HEK293 (cell line): ENCODE data around the gene ZNF862.
A peak's percentile ranks its signal among the peaks of the same experiment; 100 is the strongest.

ENCODE experiments used
- CTCF ChIA-PET: fragments of 350-600 bp; formaldehyde crosslinking; extraction: SDS; loops from one replicate; lab custom pipeline; 2021; ENCODE audit warnings: antibody characterized with exemption; lab: Yijun Ruan, JAX
- POLR2A ChIA-PET: fragments of 300-600 bp; formaldehyde crosslinking; extraction: SDS; loops from one replicate; lab custom pipeline; 2020; ENCODE audit warnings: antibody characterized with exemption, inconsistent platforms; lab: Yijun Ruan, JAX
- H3K27ac ChIP-seq: fragments of 200-500 bp; sonication (Bioruptor generic); 2 replicates; pipeline ENCODE4 v1.5.1; 2014; ENCODE audit warnings: low read depth, low read length, control low read depth, inconsistent platforms; ENCODE audit errors: extremely low read depth
- H3K36me3 ChIP-seq, 2 experiments: fragments of 200-500 bp in 1 of 2; sonication (Bioruptor generic) in 1 of 2; 1 replicate in 1 of 2; 2 replicates in 1 of 2; pipeline ENCODE4 v1.5.1; 2014 to 2017; ENCODE audit warnings: inconsistent platforms in 2 of 2, low read length in 2 of 2; ENCODE audit not compliant: control insufficient read depth in 2 of 2, insufficient read depth in 1 of 2
- H3K4me1 ChIP-seq: fragments of 200-500 bp; sonication (Bioruptor generic); 2 replicates; pipeline ENCODE4 v1.5.1; 2014; ENCODE audit warnings: mild to moderate bottlenecking, low read length, inconsistent platforms; ENCODE audit not compliant: control insufficient read depth, insufficient read depth
- H3K4me3 ChIP-seq: 2 replicates; pipeline ENCODE4 v1.5.1; 2011; ENCODE audit warnings: low read depth, mild to moderate bottlenecking, control low read depth, low read length, moderate library complexity
- H3K9me3 ChIP-seq: fragments of 200-500 bp; sonication (Bioruptor generic); 2 replicates; pipeline ENCODE4 v1.5.1; 2014; ENCODE audit warnings: low read depth, low read length, inconsistent platforms; ENCODE audit not compliant: control insufficient read depth, insufficient read depth
- BCL6B ChIP-seq: fragments of 450-650 bp; formaldehyde crosslinking; IDR thresholded peaks from 2 replicates; pipeline ENCODE4 v1.5.1; 2017; ENCODE audit warnings: missing biosample characterization, missing genetic modification characterization
- IKZF3 ChIP-seq: fragments of 450-650 bp; IDR thresholded peaks from 2 replicates; pipeline ENCODE4 v1.5.0; 2018; ENCODE audit warnings: missing biosample characterization, mild to moderate bottlenecking, missing genetic modification characterization, moderate library complexity
- ZBTB44 ChIP-seq: fragments of 450-650 bp; IDR thresholded peaks from 2 replicates; pipeline ENCODE4 v1.5.1; 2018; ENCODE audit warnings: missing biosample characterization, mild to moderate bottlenecking, missing genetic modification characterization
- ZFP3 ChIP-seq: fragments of 450-650 bp; formaldehyde crosslinking; IDR thresholded peaks from 2 replicates; pipeline ENCODE4 v1.5.1; 2016; ENCODE audit warnings: low read depth, missing biosample characterization, missing genetic modification characterization
- ZNF184 ChIP-seq: fragments of 450-650 bp; IDR thresholded peaks from 2 replicates; pipeline ENCODE4 v1.5.1; 2018; ENCODE audit warnings: missing biosample characterization, mild to moderate bottlenecking, missing genetic modification characterization
- ZNF274 ChIP-seq, 2 experiments: fragments of 200-500 bp in 1 of 2; fragments of 450-650 bp in 1 of 2; sonication (Bioruptor generic) in 1 of 2; formaldehyde crosslinking in 1 of 2; IDR thresholded peaks; 2 replicates each; pipeline versions ENCODE4 v1.5.1 to v1.6.1; 2014 to 2016; ENCODE audit warnings: borderline replicate concordance in 1 of 2, inconsistent platforms in 1 of 2, low read length in 1 of 2, missing biosample characterization in 1 of 2, missing genetic modification characterization in 1 of 2
- ZNF311 ChIP-seq: fragments of 450-650 bp; formaldehyde crosslinking; IDR thresholded peaks from 2 replicates; pipeline ENCODE4 v1.5.1; 2017; ENCODE audit warnings: missing biosample characterization, missing genetic modification characterization, borderline replicate concordance
- ZNF335 ChIP-seq: fragments of 450-650 bp; formaldehyde crosslinking; conservative IDR thresholded peaks from 2 replicates; pipeline ENCODE4 v1.5.1; 2016; ENCODE audit warnings: missing biosample characterization, missing genetic modification characterization
- ZNF350 ChIP-seq: fragments of 450-650 bp; formaldehyde crosslinking; IDR thresholded peaks from 2 replicates; pipeline ENCODE4 v1.5.0; 2017; ENCODE audit warnings: missing biosample characterization, mild to moderate bottlenecking, missing genetic modification characterization
- ZNF394 ChIP-seq: fragments of 450-650 bp; formaldehyde crosslinking; IDR thresholded peaks from 2 replicates; pipeline ENCODE4 v1.5.1; 2016; ENCODE audit warnings: missing biosample characterization, missing genetic modification characterization, mild to moderate bottlenecking, moderate library complexity, borderline replicate concordance
- ZNF473 ChIP-seq: fragments of 450-650 bp; formaldehyde crosslinking; IDR thresholded peaks from 2 replicates; pipeline ENCODE4 v1.5.1; 2017; ENCODE audit warnings: missing biosample characterization, missing genetic modification characterization
- ZNF513 ChIP-seq: fragments of 450-650 bp; IDR thresholded peaks from 2 replicates; pipeline ENCODE4 v1.5.1; 2018; ENCODE audit warnings: missing biosample characterization, missing genetic modification characterization
- ZNF549 ChIP-seq: fragments of 450-650 bp; IDR thresholded peaks from 2 replicates; pipeline ENCODE4 v1.5.1; 2018; ENCODE audit warnings: missing biosample characterization, missing genetic modification characterization, mild to moderate bottlenecking, inconsistent platforms, moderate library complexity
- ZNF561 ChIP-seq: fragments of 450-650 bp; IDR thresholded peaks from 2 replicates; pipeline ENCODE4 v1.5.1; 2018; ENCODE audit warnings: missing biosample characterization, missing genetic modification characterization, borderline replicate concordance
- ZNF600 ChIP-seq: fragments of 450-650 bp; formaldehyde crosslinking; IDR thresholded peaks from 2 replicates; pipeline ENCODE4 v1.5.1; 2016; ENCODE audit warnings: missing biosample characterization, missing genetic modification characterization
- ZNF623 ChIP-seq: fragments of 450-650 bp; formaldehyde crosslinking; IDR thresholded peaks from 2 replicates; pipeline ENCODE4 v1.5.1; 2016; ENCODE audit warnings: missing biosample characterization, missing genetic modification characterization
- ZNF639 ChIP-seq: fragments of 450-650 bp; formaldehyde crosslinking; IDR thresholded peaks from 2 replicates; pipeline ENCODE4 v1.5.1; 2016; ENCODE audit warnings: missing biosample characterization, missing genetic modification characterization
- ZNF654 ChIP-seq: fragments of 450-650 bp; formaldehyde crosslinking; IDR thresholded peaks from 2 replicates; pipeline ENCODE4 v1.5.1; 2016; ENCODE audit warnings: low read depth, missing biosample characterization, missing genetic modification characterization
- ZNF664 ChIP-seq: fragments of 450-650 bp; formaldehyde crosslinking; IDR thresholded peaks from 2 replicates; pipeline ENCODE4 v1.5.1; 2016; ENCODE audit warnings: missing biosample characterization, missing genetic modification characterization

ZNF862 gene

GRCh38 chr7:149837564-149838223 is 481 bp upstream of the ZNF862 start:
- ChIA-PET POLR2A (interaction anchor here (0.7 to 2.9 kb wide), 8 partner anchors 11 to 66 kb away, joined by 3 to 28 read pairs (median 3); no protein-coding TSS in a partner anchor), CTCF (interaction anchor here (0.6 to 0.7 kb wide), 4 partner anchors 27 to 1611 kb away, joined by 3 to 4 read pairs (median 3); no protein-coding TSS in a partner anchor)
- H3K4me3 ChIP-seq: no peak overlapping the region
- TF ChIP-seq ZNF274 (IDR thresholded peaks at IDR 0.05; ENCODE audit: low read length) (no peak), ZNF274 (tag by site-specific recombination; IDR thresholded peaks at IDR 0.05; ENCODE audit: borderline replicate concordance) (no peak), ZNF311 (tag by site-specific recombination) (no peak), BCL6B (tag by site-specific recombination) (no peak), ZNF473 (tag by site-specific recombination) (no peak), ZNF350 (tag by site-specific recombination) (no peak), ZNF623 (no peak)
- no peak overlapping the region for H3K27ac ChIP-seq
- H3K9me3 ChIP-seq: no peaks in the 10 kb centered on the region
- H3K36me3 ChIP-seq: no peaks in the 10 kb centered on the region
- no peaks in the 10 kb centered on the region for H3K4me1 ChIP-seq

- CTCF ChIA-PET: interaction anchor here (2.0 kb wide), 1 partner anchor 10 kb away, joined by 13 read pairs; no protein-coding TSS in a partner anchor
- POLR2A ChIA-PET: interaction anchor here (0.7 to 2.9 kb wide), 4 partner anchors 15 to 202 kb away, joined by 3 to 28 read pairs (median 3); no protein-coding TSS in a partner anchor
- no peaks in the 10 kb centered on the region for H3K36me3 ChIP-seq
- H3K4me1 ChIP-seq: no peaks in the 10 kb centered on the region
- H3K27ac ChIP-seq: peak overlapping the region; percentile 65; the same call in 1 of the 2 replicates
- no peak for TF ChIP-seq ZNF654
- TF ChIP-seq ZNF664 (tag by site-specific recombination): no peak
- no peak for TF ChIP-seq ZNF561 (tag by site-specific recombination)
- TF ChIP-seq ZFP3: no peak
- TF ChIP-seq ZNF513: no peak
- no peak for TF ChIP-seq ZNF394 (tag by site-specific recombination)
- no peak for TF ChIP-seq ZBTB44 (tag by site-specific recombination)
- TF ChIP-seq ZNF639 (tag by site-specific recombination): 0 out of 2 replicates have a peak, but pooled peaks have one; percentile 11
- TF ChIP-seq ZNF335 (tag by site-specific recombination): peak; percentile 67
- no peak for TF ChIP-seq ZNF549 (tag by site-specific recombination)
- 0 out of 2 replicates have a peak, but pooled peaks have one; percentile 71 for TF ChIP-seq ZNF600 (tag by site-specific recombination)
- no peak for TF ChIP-seq IKZF3 (tag by site-specific recombination)
- no peak for TF ChIP-seq ZNF184 (tag by site-specific recombination)
- peak overlapping the region; percentile 77 for H3K4me3 ChIP-seq
- no peaks in the 10 kb centered on the region for H3K9me3 ChIP-seq
Measured at GRCh38 chr7:149838992-149839408, 825 bp downstream of the ZNF862 start.
